Brain microvascular endothelial cell (primary cell): Measurements from ENCODE around the gene PRR19.

Experiments
- DNase-seq: peaks from one replicate; pipeline ENCODE4 v3.0.0-alpha.2; 2020
- H3K27ac ChIP-seq: fragments of 250-450 bp; sonication (Bioruptor Pico); 2 replicates; pipeline ENCODE4 v1.5.1; 2020; ENCODE audit warnings: mild to moderate bottlenecking, moderate library complexity
- H3K27me3 ChIP-seq: fragments of 250-450 bp; sonication (Bioruptor Pico); replicated peaks from 2 replicates; pipeline ENCODE4 v1.5.1; 2020; ENCODE audit warnings: mild to moderate bottlenecking
- H3K36me3 ChIP-seq: fragments of 250-450 bp; sonication (Bioruptor Pico); replicated peaks from 2 replicates; pipeline ENCODE4 v1.5.1; 2020; ENCODE audit warnings: mild to moderate bottlenecking
- H3K4me3 ChIP-seq: 2 replicates; pipeline ENCODE4 v1.5.1; 2011; ENCODE audit warnings: low read depth, mild to moderate bottlenecking, control low read depth, low read length, moderate library complexity
- in situ Hi-C: cut with HindIII; loops from 2 replicates; pipeline ENCODE4 v1.10.0; 2017; ENCODE audit warnings: low sequenced_read_pairs, low pct_ligation_motif_present
- TF ChIP-seq, protein P1 (sequence below): IDR thresholded peaks from 2 replicates; pipeline ENCODE4 v1.5.1; 2011; ENCODE audit warnings: low read depth, mild to moderate bottlenecking, moderate library complexity, low read length, control low read depth, inconsistent platforms; ENCODE audit errors: missing control alignments

Gene PRR19

DNA sequence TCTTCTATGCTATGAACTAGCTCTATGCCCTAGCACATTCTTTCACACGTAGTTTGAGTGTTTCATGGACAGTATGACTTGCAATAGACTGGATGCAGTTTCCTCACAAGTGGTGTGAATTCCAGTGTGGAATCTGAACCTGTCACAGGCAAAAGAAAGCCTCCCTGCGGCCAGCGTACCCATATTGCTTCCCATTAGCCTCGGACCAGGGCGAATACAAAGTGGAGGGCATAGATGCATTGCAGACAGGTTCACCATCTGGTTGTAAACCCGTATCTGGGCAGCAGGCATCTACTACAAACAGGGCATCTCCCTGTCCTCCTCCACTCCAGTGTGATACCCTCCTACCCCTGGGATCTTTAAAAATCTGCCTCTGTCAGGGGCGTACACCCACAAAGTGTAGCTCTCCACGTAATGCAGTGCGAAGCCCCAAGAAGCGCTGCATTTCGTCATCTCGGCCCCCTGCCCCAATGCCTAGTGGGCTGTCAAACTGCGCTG is 34.2 kb upstream of the PRR19 start:
- in situ Hi-C loops: no loop called here
- Histone ChIP-seq H3K36me3 (peaks cover 6% of the 10 kb centered on the region), H3K27me3 (no peaks in the 10 kb centered on the region), H3K27ac (no peak overlapping the region), H3K4me3 (peak overlapping the region; percentile 84)
- TF ChIP-seq, protein P1, sequence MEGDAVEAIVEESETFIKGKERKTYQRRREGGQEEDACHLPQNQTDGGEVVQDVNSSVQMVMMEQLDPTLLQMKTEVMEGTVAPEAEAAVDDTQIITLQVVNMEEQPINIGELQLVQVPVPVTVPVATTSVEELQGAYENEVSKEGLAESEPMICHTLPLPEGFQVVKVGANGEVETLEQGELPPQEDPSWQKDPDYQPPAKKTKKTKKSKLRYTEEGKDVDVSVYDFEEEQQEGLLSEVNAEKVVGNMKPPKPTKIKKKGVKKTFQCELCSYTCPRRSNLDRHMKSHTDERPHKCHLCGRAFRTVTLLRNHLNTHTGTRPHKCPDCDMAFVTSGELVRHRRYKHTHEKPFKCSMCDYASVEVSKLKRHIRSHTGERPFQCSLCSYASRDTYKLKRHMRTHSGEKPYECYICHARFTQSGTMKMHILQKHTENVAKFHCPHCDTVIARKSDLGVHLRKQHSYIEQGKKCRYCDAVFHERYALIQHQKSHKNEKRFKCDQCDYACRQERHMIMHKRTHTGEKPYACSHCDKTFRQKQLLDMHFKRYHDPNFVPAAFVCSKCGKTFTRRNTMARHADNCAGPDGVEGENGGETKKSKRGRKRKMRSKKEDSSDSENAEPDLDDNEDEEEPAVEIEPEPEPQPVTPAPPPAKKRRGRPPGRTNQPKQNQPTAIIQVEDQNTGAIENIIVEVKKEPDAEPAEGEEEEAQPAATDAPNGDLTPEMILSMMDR: no peak
- no peak for DNase-seq

DNA sequence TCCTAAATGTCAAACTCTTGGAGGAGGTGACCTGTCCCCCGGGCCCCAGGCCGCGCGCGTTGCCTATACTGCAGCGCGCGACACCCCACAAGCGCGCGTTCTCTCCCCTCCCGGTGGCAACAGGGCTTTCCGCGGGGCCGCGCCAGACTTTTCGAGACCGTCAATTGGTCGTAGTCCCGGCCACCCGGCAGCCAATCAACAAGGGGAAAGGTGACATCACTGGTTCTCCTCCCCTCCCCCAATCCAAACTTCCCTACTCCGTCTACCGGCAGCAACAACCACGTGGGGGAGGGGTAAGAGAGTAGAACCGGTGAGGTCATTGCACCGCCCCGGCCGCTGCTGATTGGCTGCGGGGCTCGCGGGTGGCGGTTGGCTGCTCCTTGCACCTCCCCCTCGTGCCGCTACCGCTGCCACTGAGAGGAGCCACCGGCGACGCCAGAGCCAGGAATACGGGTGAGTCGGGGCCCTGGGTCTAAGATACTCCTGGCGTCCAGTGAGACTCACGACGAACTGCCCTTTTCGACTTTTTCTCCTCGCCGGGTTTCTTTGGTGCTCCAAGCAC is 33.7 kb upstream of the PRR19 start:
- TF ChIP-seq, protein P1: peak; percentile 2
- Histone ChIP-seq H3K27ac (peak overlapping the region; percentile 99), H3K36me3 (peaks cover 11% of the 10 kb centered on the region), H3K4me3 (peak overlapping the region; percentile 84), H3K27me3 (no peaks in the 10 kb centered on the region)
- in situ Hi-C loops: no loop called here
- peak; percentile 99 for DNase-seq

DNA sequence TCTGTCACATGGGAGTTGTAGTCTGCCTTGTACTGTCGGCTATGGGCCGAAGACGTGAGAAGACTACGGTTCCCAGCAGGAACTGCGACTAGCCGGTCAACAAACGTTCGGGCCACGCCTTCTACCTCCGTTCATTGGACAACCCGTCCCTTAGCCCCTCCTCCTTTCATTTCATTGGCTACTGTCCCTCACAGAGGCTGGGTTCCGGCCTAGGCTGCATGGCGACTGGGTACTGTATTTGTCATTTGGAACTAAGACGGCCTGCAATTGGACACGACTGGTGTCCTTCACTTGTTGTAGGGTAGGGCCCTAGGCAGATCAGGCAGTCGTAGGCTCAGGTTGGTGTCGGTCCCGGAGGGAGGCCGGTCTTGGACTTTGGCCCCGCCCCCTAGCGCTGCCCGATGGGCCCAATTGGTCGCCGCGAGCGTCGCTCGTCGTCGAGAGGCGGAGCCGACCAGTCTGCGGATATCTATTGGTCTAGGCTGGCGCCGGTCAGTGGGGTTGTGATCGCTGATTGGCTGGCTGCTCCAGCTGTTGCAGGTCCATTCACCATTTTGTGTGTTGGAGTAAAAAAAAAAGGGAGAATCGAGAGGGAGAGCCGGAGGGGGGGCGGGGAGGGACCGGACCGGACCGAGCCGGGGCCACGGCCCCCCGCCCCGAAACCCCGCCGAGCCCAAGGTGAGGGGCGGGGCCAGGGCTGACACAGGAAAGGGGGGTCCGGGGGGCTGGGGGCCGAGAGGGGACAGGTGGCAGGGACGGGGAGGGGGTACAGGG is 33.0 kb upstream of the PRR19 start, which contains the start of gene CIC:
TSS of gene CIC (plus strand) at position 549 of the 774 bp plus-strand sequence. CDS start 2,532 bp downstream, outside the sequence.
- peak within 1 kb of the TSS; percentile 84 for H3K4me3 ChIP-seq
- H3K27ac ChIP-seq: peak within 1 kb of the TSS; percentile 99
- H3K27me3 ChIP-seq: no peaks in the 10 kb centered on the region
- peaks cover 18% of the 10 kb centered on the region for H3K36me3 ChIP-seq
- TF ChIP-seq, protein P1: no peak
- DNase-seq: peak; percentile 100
- in situ Hi-C loops: no loop called here

DNA sequence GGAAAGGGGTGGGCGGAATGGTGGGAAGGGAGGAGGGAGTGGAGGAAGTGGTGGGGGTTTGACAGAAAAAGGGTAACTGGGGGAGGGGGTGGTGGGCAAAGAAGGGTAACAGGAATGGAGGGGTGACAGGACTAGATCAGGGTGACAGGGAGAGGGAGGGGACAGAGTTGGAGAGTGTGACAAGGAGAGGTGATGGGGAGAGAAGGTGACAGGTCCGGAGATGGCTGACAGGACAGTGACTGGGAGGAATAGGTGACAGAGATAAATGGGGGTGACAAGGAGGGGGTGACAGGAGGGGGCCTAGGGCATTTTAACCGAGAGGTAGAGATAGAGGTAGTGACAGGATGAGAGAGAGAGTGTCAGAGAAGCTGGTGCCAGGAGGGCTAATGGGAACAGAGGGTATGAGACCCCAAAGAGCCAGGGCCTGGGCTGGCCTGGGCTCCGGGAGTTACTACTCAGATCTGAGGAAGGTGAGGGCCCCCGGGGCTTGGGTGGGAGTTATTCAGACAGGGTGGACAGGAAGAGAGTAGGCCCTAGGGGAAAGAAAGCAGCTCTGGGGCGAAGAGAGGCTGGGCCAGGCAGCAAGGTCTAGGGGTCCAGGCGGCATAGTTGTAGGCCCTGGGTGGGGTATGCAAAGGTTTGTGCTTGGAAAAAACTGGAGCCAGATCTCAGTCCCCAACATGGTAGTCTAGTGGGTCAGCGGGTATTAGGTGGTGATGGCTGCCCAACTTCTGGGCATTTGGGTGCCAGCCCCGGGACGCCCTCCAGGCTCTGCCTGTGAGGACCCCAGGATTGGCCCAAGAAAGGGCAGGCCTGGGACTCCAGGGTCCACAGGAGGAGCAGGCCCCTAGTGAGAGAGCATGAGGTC is 32.2 kb upstream of the PRR19 start:
- DNase-seq: no peak
- peak overlapping the region; percentile 86 for H3K27ac ChIP-seq
- TF ChIP-seq, protein P1: no peak
- peak overlapping the region; percentile 72 for H3K4me3 ChIP-seq
- in situ Hi-C loops: no loop called here
- H3K27me3 ChIP-seq: no peaks in the 10 kb centered on the region
- peaks cover 26% of the 10 kb centered on the region for H3K36me3 ChIP-seq

DNA sequence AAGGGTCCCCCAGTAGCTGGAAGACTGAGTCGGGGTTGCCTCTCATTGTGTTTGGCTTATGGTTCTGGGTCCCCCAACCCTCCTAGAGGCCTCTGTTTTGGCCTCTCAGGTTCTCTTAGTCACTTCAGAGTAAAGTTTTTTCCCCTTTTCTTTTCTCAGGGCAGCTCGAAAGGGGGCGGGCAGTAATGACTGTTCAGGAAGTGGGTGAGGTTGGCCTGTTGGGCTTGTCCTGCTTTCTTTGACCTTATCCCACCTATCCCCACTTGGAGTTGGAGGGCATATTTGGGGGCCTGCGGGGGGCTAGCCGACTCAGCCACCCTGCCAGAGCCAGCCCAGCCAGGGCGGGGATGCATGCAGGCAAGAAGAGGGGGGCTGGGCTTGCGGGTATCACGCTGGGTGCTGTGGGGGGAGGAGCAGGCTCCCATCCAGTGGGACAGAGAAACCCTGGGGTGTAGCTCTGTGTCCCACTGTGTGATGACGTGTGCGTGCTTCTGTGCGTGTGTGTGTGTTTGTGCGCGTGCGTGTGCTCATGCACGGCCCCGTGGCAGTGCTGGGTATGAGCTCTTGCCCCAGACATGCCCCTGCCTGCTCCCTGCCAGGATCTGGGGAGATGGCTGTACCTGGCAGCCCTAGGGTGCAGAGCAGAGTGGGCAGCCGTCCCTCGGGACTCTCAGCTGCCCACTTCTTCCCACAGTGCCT is 31.4 kb upstream of the PRR19 start:
- H3K4me3 ChIP-seq: peak overlapping the region; percentile 72
- H3K27ac ChIP-seq: peak overlapping the region; percentile 86
- in situ Hi-C loops: no loop called here
- DNase-seq: peak; percentile 70
- peaks cover 31% of the 10 kb centered on the region for H3K36me3 ChIP-seq
- TF ChIP-seq, protein P1: no peak
- no peaks in the 10 kb centered on the region for H3K27me3 ChIP-seq
